ENCODE measurements around the gene CABCOCO1. TPM values are rescaled to one million over a fixed set of nuclear protein-coding genes. Genes with fewer than 3 reads are reported as not detected.

The CABCOCO1 gene
- total and polyA plus RNA-seq, 2 of the 13 experiments (the other 11 are each of a cell fraction or from before 2014, with no cell fraction given): not detected

DNA sequence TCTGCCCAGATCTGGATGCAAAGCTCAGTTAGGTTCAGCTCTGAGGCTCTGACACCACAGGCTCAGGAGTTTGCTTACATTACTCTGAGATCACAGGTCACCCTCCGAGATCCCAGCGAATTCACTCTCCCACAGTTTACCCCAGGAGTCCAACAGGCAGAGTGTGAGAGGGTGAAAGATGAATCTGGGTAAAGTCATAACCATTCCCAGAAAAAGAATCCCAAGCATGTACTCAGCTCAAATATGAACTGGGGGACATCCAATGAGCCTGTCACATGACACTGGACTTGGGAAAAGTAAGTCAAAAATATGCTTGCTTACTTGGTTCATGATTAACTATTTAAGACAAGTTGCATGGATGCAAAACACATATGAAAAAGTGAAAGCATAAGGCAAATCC lies 128.5 kb downstream of the CABCOCO1 start:
- no TSS peak for BruUV-seq (replicated peaks)
- CTCF ChIA-PET (ENCODE audit: low intra/inter-chr PET ratio, low total read pairs): no interaction called here

DNA sequence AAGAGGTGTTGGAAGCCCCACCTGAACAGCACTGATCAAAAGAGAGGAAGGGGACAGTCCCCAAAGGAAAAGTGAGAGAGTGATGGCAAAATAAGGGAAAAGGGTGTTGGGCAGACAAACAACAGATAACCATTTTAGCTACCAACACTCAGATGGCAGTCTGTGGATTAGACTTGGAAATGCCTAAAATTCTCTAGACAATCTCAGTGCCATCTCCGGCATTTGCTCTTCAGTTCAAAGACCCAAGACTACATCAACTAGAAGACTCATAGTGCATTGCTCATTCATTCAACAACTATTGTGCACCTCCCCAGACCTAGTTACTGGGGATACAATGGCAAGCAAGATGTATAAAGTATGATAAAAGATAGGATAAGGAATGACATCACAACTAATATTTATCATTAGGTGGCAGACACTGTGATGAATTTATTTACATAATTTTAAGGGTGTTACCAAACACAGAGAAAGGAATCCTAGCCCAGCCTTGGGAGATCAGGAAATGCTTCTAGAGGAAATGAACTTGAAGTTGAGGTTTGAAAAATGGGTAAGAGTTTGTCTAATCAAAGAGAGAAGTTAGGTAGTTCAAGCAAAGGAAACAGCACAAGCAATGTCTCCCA lies 129.5 kb downstream of the CABCOCO1 start:
- no peak for FAIRE-seq
- DNase-seq (ENCODE audit: low spot score): no peak
- Histone ChIP-seq H3K27me3 (ENCODE audit: control insufficient read depth in 1 of 2, insufficient read depth in 2 of 2, low read length in 2 of 2) (0 out of 5 replicates have a peak, but pooled peaks cover 0 to 1% of the 10 kb centered on the region in 2 experiments), H3K79me2 (ENCODE audit: insufficient read depth, low read length) (no peaks in the 10 kb centered on the region), H3K4me2 (ENCODE audit: low read depth, low read length) (no peak overlapping the region), H3K4me3 (replicated peaks in 1 of 3; ENCODE audit: insufficient read depth in 1 of 3, low read depth in 2 of 3, low read length in 3 of 3) (no peak overlapping the region), H4K20me1 (ENCODE audit: insufficient read depth, low read length) (no peaks in the 10 kb centered on the region), H3K36me3 (replicated peaks in 1 of 2; ENCODE audit: control insufficient read depth in 1 of 2, insufficient read depth in 2 of 2, low read length in 2 of 2) (no peaks in the 10 kb centered on the region), H3K9me3 (ENCODE audit: low read length) (no peaks in the 10 kb centered on the region), H3K27ac (ENCODE audit: extremely low read length, insufficient read depth, low read length) (no peak overlapping the region), H3K9ac (ENCODE audit: insufficient read depth, low read depth, low read length) (no peak overlapping the region), H3K4me1 (ENCODE audit: insufficient read depth, low read length) (peaks cover 22% of the 10 kb centered on the region), H2AFZ (ENCODE audit: low read length) (no peak overlapping the region)
- intact Hi-C loops (cut with micrococcal nuclease; ENCODE audit: unreplicated experiment) (no loop called here), in situ Hi-C loops (cut with HindIII; ENCODE audit: extremely low pct_ligation_motif_present, low pct_unique_long_range_greater_than_20kb) (no loop called here)
- BruUV-seq (replicated peaks): no TSS peak
- TF ChIP-seq SMYD3 (CRISPR knock-in tag; IDR thresholded peaks at IDR 0.05) (no peak), KLF6 (CRISPR knock-in tag; IDR thresholded peaks at IDR 0.05) (no peak), ATF7 (IDR thresholded peaks at IDR 0.05) (peak; percentile 12; the same call in 1 of the 2 replicates), ATF7 (CRISPR knock-in tag; IDR thresholded peaks at IDR 0.05) (no peak), KAT2B (IDR thresholded peaks at IDR 0.05; ENCODE audit: borderline replicate concordance, low read depth, low read length) (no peak)
- 50% methylated on average over 1 of the region's 1 CpG for WGBS (ENCODE audit: low lambda C conversion rate)
- ChIA-PET POLR2A (no interaction called here), CTCF (ENCODE audit: low intra/inter-chr PET ratio, low total read pairs) (no interaction called here)
- no peak for ATAC-seq

More for the DNA sequence above, 128.5 kb downstream of the CABCOCO1 start:
- POLR2A ChIA-PET: no interaction called here
- intact Hi-C loops (cut with micrococcal nuclease; ENCODE audit: unreplicated experiment) (no loop called here), in situ Hi-C loops (cut with HindIII; ENCODE audit: extremely low pct_ligation_motif_present, low pct_unique_long_range_greater_than_20kb) (no loop called here)
- Histone ChIP-seq H2AFZ (ENCODE audit: low read length) (no peak overlapping the region), H3K36me3 (replicated peaks in 1 of 2; ENCODE audit: control insufficient read depth in 1 of 2, insufficient read depth in 2 of 2, low read length in 2 of 2) (no peaks in the 10 kb centered on the region), H3K27ac (ENCODE audit: extremely low read length, insufficient read depth, low read length) (no peak overlapping the region), H3K9me3 (ENCODE audit: low read length) (no peaks in the 10 kb centered on the region), H3K9ac (ENCODE audit: insufficient read depth, low read depth, low read length) (no peak overlapping the region), H4K20me1 (ENCODE audit: insufficient read depth, low read length) (no peaks in the 10 kb centered on the region), H3K4me2 (ENCODE audit: low read depth, low read length) (no peak overlapping the region; the same call in 1 of the 2 replicates), H3K27me3 (ENCODE audit: control insufficient read depth in 1 of 2, insufficient read depth in 2 of 2, low read length in 2 of 2) (0 out of 5 replicates have a peak, but pooled peaks cover 0 to 1% of the 10 kb centered on the region in 2 experiments), H3K4me3 (replicated peaks in 1 of 3; ENCODE audit: insufficient read depth in 1 of 3, low read depth in 2 of 3, low read length in 3 of 3) (no peak overlapping the region), H3K79me2 (ENCODE audit: insufficient read depth, low read length) (no peaks in the 10 kb centered on the region), H3K4me1 (ENCODE audit: insufficient read depth, low read length) (peaks cover 22% of the 10 kb centered on the region)
- ATAC-seq (no peak; the same call in 2 of the 3 replicates), FAIRE-seq (no peak), DNase-seq (ENCODE audit: low spot score) (peak; percentile 9)
- no peak for TF ChIP-seq ZNF577 (CRISPR knock-in tag; IDR thresholded peaks at IDR 0.05; ENCODE audit: borderline replicate concordance, low read depth)
- TF ChIP-seq, protein P1, sequence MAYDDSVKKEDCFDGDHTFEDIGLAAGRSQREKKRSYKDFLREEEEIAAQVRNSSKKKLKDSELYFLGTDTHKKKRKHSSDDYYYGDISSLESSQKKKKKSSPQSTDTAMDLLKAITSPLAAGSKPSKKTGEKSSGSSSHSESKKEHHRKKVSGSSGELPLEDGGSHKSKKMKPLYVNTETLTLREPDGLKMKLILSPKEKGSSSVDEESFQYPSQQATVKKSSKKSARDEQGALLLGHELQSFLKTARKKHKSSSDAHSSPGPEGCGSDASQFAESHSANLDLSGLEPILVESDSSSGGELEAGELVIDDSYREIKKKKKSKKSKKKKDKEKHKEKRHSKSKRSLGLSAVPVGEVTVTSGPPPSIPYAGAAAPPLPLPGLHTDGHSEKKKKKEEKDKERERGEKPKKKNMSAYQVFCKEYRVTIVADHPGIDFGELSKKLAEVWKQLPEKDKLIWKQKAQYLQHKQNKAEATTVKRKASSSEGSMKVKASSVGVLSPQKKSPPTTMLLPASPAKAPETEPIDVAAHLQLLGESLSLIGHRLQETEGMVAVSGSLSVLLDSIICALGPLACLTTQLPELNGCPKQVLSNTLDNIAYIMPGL (CRISPR knock-in tag; IDR thresholded peaks at IDR 0.05; ENCODE audit: borderline replicate concordance in 1 of 2, low read depth in 1 of 2): no peak
- WGBS (ENCODE audit: low lambda C conversion rate): 0% methylated on average over 2 of the region's 2 CpGs

Measured in HepG2 (cell line).